Measurements from ENCODE around the gene PIGX.

The PIGX gene

GRCh38 chr3:196726788-196727675 is 14.9 kb downstream of the PIGX start:
- Histone ChIP-seq H3K4me3 (ENCODE audit: low read depth, low read length) (no peak overlapping the region), H3K36me3 (replicated peaks) (no peaks in the 10 kb centered on the region), H3K27ac (peak overlapping the region; percentile 49), H3K27me3 (replicated peaks) (no peaks in the 10 kb centered on the region)
- TF ChIP-seq CTCF (IDR thresholded peaks at IDR 0.05; ENCODE audit: low read depth, low read length, missing control alignments): no peak
- in situ Hi-C loops (cut with HindIII; ENCODE audit: low pct_ligation_motif_present, low sequenced_read_pairs): no loop called here
- peak; percentile 66 for DNase-seq

- H3K27ac ChIP-seq: no peak overlapping the region
- H3K4me3 ChIP-seq (ENCODE audit: low read depth, low read length): no peak overlapping the region
- no peak for TF ChIP-seq CTCF (IDR thresholded peaks at IDR 0.05; ENCODE audit: low read depth, low read length, missing control alignments)
- in situ Hi-C loops (cut with HindIII; ENCODE audit: low pct_ligation_motif_present, low sequenced_read_pairs): no loop called here
- DNase-seq: no peak
- peaks cover 3% of the 10 kb centered on the region for H3K36me3 ChIP-seq (replicated peaks)
- no peaks in the 10 kb centered on the region for H3K27me3 ChIP-seq (replicated peaks)
These were observed 23.6 kb downstream of the PIGX start for GRCh38 chr3:196735751-196736150.

- no peak overlapping the region for H3K4me3 ChIP-seq (ENCODE audit: low read depth, low read length)
- no peak for TF ChIP-seq CTCF (IDR thresholded peaks at IDR 0.05; ENCODE audit: low read depth, low read length, missing control alignments)
- no peaks in the 10 kb centered on the region for H3K27me3 ChIP-seq (replicated peaks)
- peaks cover 3% of the 10 kb centered on the region for H3K36me3 ChIP-seq (replicated peaks)
- no peak for DNase-seq
- no peak overlapping the region for H3K27ac ChIP-seq
- in situ Hi-C loops (cut with HindIII; ENCODE audit: low pct_ligation_motif_present, low sequenced_read_pairs): no loop called here
These were observed 24.6 kb downstream of the PIGX start for GRCh38 chr3:196736670-196737374.

GRCh38 chr3:196737655-196738054 is 25.5 kb downstream of the PIGX start:
- H3K27me3 ChIP-seq (replicated peaks): no peaks in the 10 kb centered on the region
- H3K27ac ChIP-seq: no peak overlapping the region
- no peak overlapping the region for H3K4me3 ChIP-seq (ENCODE audit: low read depth, low read length)
- H3K36me3 ChIP-seq (replicated peaks): peaks cover 3% of the 10 kb centered on the region
- in situ Hi-C loops (cut with HindIII; ENCODE audit: low pct_ligation_motif_present, low sequenced_read_pairs): no loop called here
- no peak for DNase-seq
- no peak for TF ChIP-seq CTCF (IDR thresholded peaks at IDR 0.05; ENCODE audit: low read depth, low read length, missing control alignments)

GRCh38 chr3:196739671-196740480 is 27.7 kb downstream of the PIGX start, which contains the start of gene PAK2:
Gene PAK2 (plus strand): TSS chr3:196739857. CDS start chr3:196782647, 42,790 bp downstream.
- no peaks in the 10 kb centered on the region for H3K27me3 ChIP-seq (replicated peaks)
- H3K27ac ChIP-seq: peak within 1 kb of the TSS; percentile 93
- peak within 1 kb of the TSS; percentile 71 for H3K4me3 ChIP-seq (ENCODE audit: low read depth, low read length)
- peaks cover 3% of the 10 kb centered on the region for H3K36me3 ChIP-seq (replicated peaks)
- DNase-seq: peak; percentile 76
- in situ Hi-C loops (cut with HindIII; ENCODE audit: low pct_ligation_motif_present, low sequenced_read_pairs): no loop called here
- TF ChIP-seq CTCF (IDR thresholded peaks at IDR 0.05; ENCODE audit: low read depth, low read length, missing control alignments): peak; percentile 1

All from brain microvascular endothelial cell (primary cell).